GM19468 (cell line): Measurements from ENCODE around the gene TAS1R3.

Experiments used
- ATAC-seq: cut with Tn5 transposase; IDR thresholded peaks from one replicate; pipeline ENCODE4 v1.9.1; 2021; ENCODE audit warnings: mild to moderate bottlenecking, moderate library complexity, moderate number of reproducible peaks; ENCODE audit not compliant: unreplicated experiment; ENCODE audit errors: extremely low read depth

TAS1R3 gene

DNA sequence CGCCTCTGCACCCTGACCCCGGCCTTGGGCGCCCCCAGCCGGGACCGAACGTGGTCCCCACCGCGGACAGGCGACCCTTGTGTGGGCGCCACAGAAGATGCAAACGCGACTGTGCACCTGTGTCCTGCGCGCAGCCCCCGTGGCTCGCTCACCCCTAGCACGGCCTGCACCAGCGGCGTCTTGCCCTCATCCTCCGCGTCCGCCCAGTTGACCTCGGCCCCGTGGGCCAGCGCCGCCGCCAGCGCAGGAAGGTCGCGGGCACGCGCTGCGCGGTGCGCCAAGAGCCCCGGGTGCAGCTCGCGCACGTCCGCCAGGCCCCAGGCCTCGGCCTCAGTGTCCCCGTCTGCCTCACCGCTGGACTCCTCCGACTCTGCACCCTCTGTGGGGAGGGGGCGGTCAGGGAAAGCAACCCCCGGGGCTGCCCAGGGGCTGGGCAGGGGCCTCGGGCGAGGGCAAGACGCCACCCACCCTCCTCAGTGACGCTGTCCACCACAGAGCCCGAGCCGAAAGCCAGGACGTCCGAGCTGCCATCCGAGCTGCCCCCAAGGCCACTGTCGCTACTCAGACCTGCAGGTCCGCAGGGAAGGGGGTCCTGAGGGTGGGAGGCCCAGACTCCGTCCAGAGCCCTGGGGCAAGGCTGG is 36.7 kb upstream of the TAS1R3 start:
- ATAC-seq, result no peak

DNA sequence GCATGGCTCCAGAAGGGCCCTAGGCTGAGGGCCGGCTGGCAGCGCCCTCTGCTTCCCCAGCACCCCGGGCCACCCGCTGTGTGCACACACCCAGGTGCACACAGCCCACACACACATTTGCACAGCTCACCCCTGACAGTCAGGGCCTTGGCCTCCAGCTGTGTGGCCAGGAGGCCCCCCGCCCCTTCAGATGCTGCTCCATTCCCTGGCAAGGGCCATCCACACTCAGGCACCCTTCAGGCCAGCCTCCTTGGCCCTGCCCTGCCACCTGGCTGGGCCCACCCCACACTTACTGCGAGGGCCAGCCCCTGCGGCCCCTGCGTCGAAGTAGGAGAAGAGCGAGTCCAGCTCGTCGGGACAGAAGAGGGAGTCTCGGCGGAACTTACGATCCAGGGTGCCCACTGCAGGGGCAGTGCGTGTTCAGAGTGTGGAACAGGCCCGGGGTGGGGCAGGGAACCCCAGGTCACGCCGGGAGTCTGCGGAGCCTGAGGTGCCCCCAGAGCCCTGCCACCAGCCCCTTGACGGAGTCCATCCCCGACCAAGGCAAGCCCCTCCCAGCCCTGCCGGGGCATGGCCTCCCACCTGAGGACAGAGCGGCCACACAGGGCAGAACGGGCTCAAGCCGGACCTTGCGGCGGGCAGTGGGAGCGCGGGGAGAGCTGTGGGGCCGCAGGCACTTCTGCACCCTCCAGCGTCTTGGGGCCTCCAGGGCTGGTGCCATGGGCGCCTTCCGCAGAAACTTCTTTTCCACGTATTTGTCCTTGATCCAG is 35.7 kb upstream of the TAS1R3 start:
- ATAC-seq, result no peak

DNA sequence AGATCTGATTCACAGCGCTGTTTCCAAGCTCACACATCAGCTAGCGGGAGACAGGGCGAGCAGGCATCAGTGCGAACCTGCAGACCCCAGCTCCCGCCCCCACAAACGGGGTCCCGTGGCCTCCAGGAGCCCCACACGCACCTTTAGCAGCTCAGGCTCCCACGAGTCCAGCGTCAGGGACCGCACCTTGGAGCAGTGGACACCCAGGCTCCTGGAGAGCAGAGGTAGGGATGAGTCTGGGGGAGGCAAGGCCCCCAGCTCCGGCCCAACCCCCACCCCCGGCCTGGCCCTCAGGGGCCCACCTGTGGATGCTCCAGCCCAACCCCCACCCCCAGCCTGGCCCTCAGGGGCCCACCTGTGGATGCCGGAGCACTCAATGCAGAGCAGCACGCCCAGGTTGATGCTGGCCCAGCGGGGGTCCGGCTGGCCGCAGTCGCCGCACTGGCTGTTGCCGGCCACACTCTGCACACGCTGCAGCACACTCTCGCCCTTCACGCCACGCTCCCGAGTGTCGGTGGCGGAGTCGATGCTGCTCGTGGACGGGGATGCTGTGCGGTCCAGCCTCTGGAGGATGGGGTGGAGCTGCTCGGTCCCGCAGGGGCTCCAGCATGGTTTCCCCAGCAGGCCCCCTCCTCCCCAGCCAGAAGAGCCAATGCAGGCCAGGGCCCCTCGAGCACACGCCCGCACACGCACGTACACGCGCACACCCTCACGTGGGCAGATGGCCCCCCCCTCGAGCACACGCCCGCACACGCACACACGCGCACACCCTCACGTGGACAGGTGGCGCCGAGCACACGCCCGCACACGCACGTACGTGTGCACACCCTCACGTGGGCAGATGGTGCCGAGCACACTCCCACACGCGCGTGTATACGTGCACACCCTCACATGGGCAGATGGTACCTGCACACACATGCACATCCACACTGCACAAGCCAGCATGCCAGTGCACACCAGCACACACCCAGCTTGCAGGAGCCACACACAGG is 34.7 kb upstream of the TAS1R3 start:
- no peak for ATAC-seq

DNA sequence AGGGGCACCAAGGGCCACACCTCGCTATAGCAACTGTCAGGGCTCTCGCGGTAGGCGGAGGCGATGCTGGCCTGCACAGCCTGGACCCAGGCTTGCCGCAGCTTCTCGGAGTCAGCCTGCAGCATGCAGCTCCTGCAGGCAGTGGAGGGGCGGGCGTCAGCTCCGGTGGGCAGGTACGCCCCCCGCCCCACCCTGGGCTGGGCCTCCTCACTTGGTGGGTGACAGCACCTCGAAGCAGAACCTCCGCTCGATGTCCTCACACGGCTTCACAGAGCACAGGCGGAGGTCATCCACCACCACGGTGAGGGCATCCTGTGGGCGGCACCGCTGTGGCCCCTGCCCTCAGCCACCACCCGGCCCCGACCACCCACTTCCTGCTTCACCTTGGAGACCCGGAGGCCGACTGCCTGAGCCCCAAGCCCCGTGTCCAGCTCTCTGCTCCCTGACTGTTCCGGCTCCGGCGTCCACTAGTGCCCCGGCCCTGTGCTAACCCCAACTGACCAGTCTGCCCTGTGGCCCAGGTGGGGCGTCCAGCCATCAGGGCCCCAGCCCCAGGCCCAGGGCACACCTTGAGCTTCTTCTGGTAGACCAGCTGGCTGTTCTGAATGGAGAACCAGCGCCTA is 33.2 kb upstream of the TAS1R3 start:
- no peak for ATAC-seq

DNA sequence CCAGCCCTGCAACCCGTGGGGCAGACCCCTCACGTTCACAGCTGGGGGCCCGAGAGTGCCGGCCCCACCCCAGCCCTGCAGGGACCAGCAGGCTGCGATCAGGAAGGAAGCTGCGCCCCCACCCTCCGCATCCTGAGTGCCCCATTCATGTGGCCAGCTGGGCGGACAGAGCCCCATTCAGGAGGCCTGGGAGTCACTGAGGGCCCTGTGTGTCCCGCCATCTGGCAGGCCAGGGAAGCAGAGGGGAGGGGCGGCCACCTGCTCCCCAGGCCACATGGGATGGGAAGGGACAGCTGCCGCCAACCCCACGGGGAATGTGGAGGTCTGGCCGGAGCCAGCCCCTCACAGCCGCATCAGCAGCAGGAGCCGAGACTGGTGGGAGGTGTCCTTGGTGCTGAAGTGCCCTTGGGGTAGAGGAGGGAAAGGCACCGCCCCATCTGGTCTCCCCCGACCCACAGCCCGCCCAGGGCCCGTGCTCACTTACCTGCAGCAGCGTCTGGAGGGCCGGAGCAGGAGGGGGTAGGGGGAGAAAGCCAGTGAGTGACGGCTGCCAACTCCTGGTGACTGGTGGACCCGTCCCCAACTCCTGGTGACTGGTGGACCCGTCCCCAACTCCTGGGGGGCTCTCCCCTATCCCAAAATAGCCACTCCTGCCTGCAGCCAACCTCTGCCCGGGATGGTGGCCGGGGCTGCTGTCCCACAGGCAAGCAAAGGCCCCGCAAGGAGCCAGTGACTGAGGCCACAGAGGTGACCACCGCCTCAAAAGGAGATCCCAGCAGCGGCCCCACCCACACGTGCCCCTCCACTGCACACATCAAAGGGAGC is 32.0 kb upstream of the TAS1R3 start:
- no peak for ATAC-seq

DNA sequence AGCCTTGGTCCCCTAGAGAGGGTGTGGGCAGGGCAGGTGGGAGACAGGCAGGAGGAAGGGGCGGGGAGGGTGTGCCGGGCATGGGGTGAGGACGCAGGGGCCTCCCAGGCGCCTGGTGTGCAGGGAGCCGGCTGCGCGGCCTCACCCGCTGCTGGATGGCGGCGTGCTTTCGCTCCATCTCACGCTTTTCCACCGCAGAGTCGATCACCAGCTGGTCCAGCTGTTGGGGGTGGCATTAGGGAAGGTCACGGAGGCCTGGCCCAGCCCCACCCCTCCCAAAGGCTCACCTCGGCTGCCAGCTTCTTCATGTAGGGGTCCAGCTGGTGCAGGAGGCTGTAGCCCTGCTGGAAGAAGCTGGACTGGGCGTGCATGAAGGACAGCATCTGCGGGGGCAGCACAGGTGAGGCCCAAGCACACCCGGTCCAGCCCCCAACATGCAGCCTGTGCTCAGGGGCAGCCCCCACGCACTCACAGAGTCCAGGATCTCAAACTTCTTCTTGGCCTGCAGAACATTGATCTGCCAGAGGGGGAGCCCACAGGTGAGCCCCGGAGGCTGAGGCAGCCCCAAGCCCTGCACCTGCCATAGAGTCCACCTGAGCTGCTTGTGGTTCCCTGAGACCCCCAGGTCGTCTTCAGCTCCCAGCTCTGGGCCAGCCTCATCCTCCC is 31.3 kb upstream of the TAS1R3 start:
- no peak for ATAC-seq

DNA sequence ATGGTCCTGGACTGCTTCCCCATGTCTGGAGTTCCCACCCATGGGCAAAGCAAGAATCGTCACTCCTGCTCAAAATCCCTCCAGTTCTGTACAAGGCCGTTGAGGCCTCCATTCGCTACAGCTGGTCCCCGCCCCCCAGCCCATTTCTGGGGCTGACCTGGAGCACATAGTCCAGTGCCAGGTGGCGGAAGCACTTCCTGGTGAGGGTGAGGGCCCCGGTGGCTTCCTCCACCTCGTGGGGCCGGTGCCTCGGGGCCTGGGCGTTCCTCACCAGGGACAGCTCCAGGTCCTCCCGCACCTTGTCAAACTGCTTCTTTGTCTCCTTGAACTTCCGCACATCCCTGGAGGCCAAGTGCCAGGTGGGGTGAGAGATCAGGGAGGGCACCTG is 30.7 kb upstream of the TAS1R3 start:
- no peak for ATAC-seq

DNA sequence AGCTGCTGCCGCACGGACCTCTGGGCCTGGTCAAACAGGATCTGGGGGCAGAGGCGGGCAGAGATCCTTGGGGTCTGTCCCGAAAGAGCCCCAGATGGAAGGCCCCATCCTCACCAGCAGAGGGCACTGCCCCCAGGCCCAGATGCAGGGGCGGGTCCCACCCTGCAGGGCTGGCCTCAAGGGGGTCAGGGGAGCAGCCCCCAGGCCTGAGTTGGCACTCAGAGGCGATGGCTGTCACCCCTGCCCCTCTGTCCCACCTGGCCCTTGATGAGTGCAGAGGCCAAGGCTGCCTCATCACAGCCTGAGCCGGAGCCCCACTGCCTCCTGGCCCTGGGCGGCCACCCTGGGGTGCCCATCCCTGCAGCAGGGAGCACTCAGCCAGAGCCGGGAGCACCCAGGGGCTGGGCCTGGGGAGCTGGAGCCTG is 29.1 kb upstream of the TAS1R3 start:
- no peak for ATAC-seq

DNA sequence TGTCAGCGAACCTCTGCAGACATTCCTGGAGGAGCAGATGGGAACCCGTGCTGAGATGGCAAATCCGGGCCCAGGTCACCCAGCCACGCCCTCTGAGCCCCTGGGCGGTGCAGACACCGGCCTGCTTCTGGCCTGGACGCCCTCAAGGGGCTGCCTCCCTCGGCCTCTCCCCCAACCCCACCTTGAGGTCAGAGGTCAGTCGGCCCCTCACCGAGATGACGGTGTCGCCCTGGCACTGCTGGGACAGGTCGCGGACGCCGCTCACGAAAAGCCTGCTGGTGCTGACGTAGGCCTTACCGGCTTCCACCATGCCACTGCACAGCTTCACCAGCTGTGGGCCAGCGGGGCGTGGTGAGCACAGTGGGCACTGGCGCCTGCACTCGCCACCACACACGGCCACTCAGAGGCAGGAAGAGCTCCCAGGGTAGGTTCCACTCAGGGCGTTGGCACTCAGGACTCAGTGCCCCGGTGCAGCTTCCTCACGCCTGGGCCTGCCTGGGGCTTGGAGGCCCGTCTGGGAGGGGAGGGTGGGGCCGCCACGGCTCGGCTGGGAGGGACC is 28.1 kb upstream of the TAS1R3 start:
- no peak for ATAC-seq

DNA sequence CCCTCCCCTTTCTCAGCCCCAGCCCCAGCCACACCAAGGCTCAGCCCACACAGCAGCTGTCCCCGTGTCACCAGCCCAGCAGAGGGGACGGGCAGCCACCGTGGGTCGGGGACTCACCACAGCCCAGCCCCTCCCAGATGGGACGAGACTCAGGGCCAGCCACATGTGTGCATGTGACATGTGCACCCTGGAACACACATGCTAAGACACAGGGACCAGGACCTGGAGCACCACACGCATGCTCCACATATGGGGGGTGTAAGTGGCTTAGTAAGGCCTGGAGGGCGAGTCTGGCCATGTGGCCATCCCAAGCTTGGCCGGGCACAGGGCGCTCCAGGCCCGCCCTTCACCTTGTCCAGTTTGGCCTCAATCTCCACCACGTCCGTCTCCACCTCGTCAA is 27.3 kb upstream of the TAS1R3 start:
- no peak for ATAC-seq

DNA sequence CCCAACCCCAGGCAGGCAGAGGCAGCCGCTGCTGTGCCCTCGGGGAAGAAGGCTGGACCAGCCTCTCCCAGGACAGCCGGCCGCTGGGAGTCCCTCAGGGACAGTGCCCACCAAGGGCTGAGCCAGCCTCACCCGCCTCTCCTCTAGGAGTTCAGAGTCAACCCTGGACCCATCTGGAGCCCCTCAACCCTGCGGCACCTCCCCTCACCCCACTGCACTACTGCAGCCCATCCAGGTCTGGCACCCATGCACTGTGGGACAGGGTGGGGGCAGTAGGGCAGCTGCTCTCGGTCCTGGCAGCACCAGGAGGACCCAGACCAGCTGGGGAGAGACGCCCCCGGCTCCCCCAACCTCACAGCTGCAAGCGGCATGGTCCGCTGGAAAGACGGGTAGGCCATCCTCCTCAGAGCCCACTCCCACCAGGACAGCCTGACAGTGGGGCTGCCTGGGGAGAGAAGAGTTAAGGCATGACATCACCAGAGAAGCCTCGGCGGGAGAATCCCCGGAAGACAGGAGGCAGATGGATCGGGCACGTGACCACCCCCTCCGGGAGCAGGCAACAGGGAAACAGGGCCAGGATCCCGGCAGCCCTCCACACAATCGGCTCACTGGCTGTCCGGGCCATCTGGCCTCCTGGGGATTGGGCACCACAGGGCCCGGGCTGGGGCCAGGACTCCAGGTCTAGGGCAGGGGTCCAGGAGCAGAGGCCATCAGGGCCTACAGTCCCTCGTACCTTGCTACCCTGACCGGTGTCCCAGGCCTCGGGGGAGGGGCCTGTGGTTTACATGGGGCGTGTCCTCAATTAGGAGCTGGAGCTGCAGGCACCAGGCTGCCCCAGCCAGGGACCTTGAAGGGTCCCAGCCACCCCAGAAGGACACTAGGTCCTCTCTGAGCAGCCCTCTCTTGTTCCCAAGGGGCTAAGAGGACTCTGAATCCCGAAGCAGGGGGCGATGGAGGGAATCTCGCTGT is 26.5 kb upstream of the TAS1R3 start:
- no peak for ATAC-seq

DNA sequence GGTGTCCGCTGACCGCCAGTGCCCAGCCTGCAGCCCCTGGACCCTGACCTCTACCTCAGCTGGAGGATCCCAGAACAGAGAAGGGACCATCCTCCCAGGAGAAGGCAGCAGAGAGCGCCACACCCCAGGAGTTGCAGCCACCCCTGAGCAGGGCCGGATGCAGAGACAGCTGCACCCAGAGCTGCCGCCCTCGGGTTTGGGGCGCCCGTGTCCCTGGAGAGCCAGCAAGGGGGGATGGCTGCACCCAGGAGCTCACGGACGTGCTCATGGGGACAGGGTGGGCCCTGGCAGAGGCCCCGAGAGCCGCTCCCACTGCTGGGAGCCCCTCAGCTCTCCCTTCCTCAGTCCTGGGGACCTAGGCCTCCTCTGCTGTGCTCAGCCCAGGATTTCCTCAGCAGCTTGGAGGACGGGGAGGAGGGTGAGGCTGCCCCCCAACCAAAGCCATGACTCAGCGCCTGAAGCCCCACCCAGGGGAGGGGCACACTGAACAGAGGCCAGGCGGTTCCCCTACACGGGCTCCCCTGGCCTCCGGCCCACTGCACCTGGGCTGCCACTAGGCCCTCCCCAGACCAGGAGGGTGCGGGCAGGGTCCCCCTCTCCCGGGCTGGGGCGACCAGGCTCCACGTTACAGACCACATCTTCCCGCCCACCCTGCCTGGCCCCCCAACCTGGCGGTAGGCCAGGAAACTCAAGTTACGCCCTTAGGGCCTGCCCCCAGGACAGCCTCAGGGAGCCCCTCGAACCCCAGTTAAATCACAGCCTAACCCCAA is 25.6 kb upstream of the TAS1R3 start:
- no peak for ATAC-seq

DNA sequence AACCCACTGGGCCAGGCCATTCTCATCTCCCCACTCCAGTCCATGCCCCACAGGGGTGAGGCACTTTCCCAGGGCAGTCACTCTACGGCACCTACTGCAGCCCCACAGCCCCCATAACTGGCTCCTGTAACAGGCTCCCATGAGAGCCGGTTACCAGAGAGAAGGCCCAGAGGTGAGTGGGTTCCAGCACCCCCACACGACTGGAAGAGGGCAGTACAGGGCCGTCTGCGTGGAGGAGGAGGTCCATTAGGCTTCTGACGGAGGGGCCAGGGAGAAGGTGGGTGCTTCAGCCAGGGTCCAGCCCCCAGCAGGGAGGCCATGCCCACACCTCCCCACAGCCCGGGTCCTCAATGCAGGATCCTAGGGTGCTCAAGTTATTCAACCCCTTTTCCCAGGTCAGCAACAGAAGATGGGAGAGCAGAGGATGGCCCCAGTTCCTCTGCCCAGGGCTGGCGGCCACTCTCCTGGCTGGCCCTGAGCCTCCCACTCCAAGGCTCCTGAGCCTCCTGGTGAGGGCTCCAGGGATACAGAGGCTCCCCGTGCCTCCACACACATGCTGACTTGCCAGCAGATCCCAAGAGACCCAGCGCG is 24.9 kb upstream of the TAS1R3 start:
- ATAC-seq, result no peak

DNA sequence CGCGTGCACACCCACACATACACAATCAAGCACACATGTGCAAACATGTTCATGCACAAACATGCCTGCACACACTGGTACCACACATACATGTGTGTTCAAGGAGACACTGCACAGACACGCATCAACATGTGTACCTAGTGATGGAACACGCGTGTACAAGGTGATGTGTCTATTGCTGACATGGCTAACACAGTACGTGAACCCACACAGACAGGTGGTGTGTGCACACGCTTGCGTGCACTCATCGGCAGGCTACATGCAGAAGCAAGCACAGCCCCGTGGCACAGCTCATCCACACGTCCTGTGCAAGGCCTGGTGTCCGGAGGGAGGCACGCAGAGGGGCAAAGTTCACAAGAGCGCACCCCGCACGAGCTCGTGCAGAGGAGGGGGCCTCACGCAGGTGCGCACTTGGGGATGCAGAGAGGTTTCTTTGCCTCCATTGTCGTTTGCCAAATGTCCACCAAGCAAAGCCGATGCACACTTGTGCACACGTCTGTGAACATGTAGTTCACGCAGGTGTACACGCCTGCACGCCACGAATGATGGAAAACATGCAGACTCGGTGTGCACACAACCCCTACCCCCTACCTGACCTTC is 24.3 kb upstream of the TAS1R3 start:
- ATAC-seq, result no peak

DNA sequence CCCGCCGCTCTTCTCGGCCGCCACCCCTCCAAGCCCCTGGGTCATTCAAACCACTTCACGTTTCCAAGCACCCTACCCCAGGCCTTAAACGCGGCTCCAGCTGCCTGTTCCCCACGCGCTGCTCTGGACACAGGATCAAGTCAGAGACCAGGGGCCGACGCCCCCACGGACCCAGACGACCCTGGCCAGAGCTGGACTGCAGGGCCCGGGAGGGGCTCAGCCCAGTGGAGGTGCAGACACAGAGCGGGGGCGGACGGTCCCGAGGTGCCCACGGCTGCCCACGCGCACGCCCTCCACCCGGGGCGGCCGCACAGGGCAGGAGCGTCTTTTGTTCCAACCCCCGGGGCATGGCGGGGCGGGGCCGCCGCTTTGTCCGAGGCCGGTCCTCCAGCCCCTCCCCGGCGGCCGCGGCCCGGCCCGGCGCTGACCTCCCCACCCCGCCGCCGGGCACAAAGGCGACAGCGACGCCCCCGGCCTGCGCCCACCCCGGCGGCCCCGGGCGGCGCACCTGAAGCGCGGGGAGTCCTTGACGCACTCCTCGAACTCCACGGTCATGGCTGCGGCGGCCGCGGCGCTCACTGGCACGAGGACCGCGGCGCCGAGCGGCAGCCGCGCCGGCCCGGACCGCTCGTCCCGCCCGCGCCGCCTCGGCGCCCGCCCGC is 23.7 kb upstream of the TAS1R3 start:
- ATAC-seq, result peak; percentile 12
